ENCODE results near the gene FES.

FES gene

GRCh38 chr15:90933301-90933700 lies 49.0 kb downstream of the FES start:
- DNase-seq = no peak

DNA sequence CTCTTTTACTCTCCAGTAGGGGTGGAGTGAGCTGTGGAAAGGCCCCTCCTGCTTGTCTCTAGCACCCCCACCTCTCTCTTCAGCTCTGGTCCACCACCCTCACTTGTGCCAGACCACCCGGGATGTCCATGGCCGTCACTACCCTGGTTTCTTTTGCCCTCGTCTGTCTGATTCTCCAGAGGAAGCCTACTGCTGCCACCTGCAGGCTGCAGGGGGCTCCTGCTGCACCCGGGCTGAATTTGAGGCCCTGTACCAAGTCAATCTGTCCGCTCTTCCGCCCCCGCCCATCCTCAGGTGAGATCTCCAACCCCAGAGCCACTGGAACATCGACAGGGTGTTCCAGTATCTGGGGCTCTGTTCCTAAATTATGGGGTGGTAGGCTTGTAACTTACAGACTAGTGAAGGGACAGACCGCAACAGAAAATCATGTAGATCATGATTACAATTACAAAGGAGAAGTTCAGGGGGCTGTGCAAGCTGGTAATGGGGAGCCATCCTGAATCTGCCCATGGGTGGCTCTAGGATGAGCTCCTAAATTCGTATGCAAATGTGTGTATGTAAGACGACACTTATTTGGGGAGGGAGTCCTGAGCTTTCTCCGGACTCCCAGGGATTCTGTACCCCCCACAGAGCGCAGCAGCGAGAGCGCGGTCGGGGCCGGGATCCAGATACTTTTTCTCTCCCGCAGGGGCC lies 50.1 kb downstream of the FES start:
- peak; percentile 70 for DNase-seq

DNA sequence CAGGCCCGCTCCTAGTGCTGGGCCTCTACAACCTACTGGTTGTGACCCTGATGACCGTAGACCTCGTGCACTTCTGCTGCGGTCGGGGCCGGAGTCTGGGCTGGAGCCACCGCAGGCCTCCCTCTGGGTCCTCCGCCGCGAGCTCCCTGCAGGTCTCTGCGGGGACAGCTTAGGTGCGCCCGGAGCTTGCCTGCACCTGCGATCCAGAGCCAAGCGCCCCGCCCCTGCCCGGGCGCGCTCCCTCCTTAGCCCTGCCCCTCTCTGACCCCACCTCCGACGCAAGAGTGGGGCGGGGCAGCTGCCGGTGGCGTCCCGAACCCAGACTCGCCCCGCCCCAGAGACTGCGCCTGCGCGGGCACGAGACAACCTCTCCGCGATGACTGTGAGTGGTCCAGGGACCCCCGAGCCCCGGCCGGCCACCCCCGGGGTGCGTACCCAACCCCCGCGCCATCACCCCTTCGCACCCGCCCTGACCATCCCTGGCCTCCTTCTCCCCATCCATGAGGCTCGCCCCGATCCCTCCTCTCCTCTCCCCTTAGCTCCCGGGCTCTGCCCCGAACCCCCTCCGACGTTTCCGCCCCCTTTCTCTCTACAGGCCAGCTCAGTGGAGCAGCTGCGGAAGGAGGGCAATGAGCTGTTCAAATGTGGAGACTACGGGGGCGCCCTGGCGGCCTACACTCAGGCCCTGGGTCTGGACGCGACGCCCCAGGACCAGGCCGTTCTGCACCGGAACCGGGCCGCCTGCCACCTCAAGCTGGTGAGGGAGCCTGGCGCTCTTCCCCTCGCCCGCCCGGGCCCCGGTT lies 50.8 kb downstream of the FES start, which contains the start of gene UNC45A:
Gene UNC45A, plus strand, starts transcription at position 337 of the 803 bp plus-strand sequence. Its CDS starts 40 bp downstream, at position 377.
- peak; percentile 92 for DNase-seq

GRCh38 chr15:90936823-90937222 lies 52.5 kb downstream of the FES start:
- DNase-seq = no peak

GRCh38 chr15:90938261-90938660 lies 54.0 kb downstream of the FES start:
- DNase-seq = no peak

DNA sequence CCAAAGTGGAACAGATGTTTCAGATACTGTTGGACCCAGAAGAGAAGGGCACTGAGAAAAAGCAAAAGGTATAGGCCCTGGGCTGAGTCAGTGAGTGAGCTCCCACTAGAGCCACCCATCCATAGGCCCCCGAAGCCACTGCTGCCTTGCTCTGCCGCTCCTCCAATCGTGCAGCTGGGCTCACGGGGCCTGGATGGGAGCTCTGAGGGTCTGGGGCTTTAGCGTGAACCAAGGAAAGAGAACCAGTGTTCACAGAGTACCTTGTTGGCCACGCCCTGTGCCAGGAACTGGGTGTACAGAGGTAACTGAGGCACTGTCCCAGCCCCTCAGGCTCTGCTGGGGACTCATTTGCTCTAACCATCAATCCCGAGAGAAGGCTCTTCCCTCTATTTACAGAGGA lies 55.5 kb downstream of the FES start:
- DNase-seq = no peak

GRCh38 chr15:90941038-90941437 lies 56.7 kb downstream of the FES start:
- no peak for DNase-seq

DNA sequence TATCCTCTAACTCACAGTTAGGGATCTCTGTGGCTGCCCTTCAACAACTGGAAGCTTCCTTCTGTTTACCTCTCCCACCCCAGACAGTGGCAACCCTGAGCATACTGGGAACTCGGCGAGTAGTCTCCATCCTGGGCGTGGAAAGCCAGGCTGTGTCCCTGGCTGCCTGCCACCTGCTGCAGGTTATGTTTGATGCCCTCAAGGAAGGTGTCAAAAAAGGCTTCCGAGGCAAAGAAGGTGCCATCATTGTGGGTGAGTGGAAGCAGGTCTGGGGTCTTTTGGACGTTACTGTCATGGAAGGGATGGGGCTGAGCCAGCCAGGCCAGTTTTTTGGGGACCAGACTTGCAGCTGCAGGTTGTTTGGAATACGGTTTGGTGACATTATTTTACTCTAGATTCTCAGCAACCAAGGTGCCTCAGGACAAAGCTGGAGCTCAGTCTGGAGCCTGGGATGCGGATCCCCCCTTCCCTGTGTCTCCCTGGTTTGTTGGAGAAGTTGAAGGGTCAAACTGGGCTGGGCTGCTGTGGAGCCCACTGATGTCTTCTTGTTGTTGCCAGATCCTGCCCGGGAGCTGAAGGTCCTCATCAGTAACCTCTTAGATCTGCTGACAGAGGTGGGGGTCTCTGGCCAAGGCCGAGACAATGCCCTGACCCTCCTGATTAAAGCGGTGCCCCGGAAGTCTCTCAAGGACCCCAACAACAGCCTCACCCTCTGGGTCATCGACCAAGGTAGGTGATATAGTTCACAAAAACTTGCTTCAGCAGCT lies 58.2 kb downstream of the FES start:
- DNase-seq = no peak

GRCh38 chr15:90945091-90945490 lies 60.8 kb downstream of the FES start:
- DNase-seq = no peak
